PC-9 (cell line): ENCODE data around the gene SIGLEC9.

Experiments used
- EZH2 ChIP-seq: fragments of 200-600 bp; sonication (generic); IDR thresholded peaks from 2 replicates; pipeline ENCODE4 v1.8.0; 2017; ENCODE audit warnings: antibody characterized with exemption, low read depth
- TF ChIP-seq, protein P1 (sequence below): fragments of 200-600 bp; sonication (generic); conservative IDR thresholded peaks from 2 replicates; pipeline ENCODE4 v1.6.1; 2017; ENCODE audit warnings: mixed run types, antibody characterized with exemption, mild to moderate bottlenecking, moderate library complexity

DNA sequence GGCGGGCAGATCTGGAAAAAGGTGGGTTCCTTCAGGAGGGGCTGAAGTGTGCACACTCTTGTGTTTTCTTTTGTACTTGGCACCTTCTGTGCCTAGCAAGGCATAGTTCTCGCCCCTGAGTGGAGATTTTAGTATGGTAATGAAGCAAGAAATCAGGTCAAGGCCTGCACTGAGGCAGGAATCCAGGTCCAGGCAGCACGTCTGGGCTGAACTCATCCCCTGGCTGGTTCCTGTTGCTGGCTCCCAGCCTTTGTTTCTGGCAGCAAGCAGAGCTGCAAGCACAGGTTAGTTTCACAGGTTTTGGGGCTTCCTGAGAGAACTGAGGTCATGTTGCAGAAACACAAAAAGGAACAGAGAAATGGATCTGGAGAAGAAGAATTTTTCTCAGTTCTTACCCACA is 38.6 kb downstream of the SIGLEC9 start:
- TF ChIP-seq, protein P1, sequence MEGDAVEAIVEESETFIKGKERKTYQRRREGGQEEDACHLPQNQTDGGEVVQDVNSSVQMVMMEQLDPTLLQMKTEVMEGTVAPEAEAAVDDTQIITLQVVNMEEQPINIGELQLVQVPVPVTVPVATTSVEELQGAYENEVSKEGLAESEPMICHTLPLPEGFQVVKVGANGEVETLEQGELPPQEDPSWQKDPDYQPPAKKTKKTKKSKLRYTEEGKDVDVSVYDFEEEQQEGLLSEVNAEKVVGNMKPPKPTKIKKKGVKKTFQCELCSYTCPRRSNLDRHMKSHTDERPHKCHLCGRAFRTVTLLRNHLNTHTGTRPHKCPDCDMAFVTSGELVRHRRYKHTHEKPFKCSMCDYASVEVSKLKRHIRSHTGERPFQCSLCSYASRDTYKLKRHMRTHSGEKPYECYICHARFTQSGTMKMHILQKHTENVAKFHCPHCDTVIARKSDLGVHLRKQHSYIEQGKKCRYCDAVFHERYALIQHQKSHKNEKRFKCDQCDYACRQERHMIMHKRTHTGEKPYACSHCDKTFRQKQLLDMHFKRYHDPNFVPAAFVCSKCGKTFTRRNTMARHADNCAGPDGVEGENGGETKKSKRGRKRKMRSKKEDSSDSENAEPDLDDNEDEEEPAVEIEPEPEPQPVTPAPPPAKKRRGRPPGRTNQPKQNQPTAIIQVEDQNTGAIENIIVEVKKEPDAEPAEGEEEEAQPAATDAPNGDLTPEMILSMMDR, result no peak
- TF ChIP-seq EZH2, result no peak
